ENCODE results near the gene ATP8A2.

Gene ATP8A2

DNA sequence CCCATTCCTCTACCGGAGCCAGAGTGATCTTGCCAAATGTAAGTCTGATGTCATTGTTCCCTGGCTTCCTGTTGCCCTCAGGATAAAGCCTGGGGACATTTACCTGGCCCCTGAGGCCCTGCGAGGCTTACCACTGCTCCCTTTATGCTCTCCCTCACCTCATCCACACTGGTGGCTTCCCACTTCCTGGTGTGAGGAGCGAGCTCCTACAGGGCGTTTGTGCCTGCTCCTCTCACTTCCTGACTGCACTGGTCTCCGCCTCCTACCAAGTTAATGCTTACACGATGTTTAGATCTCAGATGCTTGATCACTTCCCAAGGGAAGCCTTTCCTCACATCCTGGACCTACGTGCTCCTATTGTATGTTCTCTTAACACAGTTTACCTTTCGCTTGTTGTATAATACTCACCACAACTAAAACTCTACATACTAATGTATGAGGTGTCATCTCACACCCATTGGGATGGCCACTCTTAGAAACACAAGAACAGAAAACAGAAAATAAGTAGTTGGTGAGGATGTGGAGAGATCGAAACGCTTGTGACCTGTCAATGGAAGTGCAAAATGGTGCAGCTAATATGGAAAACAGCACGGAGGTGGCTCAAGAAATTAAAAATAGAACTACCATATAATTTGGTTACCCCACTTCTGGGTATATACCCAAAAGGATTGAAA lies 502.4 kb downstream of the ATP8A2 start:
- no peaks in the 10 kb centered on the region for H3K4me1 ChIP-seq (ENCODE audit: control insufficient read depth, insufficient read depth, low read length, unreplicated experiment)
- no peaks in the 10 kb centered on the region for H3K79me2 ChIP-seq (ENCODE audit: control insufficient read depth, insufficient read depth, low read length, unreplicated experiment)
- no peak overlapping the region for H3K27ac ChIP-seq (ENCODE audit: low read depth, low read length)
- H3K27me3 ChIP-seq (ENCODE audit: insufficient read depth, low read length) = no peaks in the 10 kb centered on the region
- H2AFZ ChIP-seq (ENCODE audit: low read length, unreplicated experiment) = no peak overlapping the region
- no peak overlapping the region for H3K4me3 ChIP-seq (ENCODE audit: low read depth, low read length)
- no peaks in the 10 kb centered on the region for H3K36me3 ChIP-seq (ENCODE audit: insufficient read depth, low read length)

DNA sequence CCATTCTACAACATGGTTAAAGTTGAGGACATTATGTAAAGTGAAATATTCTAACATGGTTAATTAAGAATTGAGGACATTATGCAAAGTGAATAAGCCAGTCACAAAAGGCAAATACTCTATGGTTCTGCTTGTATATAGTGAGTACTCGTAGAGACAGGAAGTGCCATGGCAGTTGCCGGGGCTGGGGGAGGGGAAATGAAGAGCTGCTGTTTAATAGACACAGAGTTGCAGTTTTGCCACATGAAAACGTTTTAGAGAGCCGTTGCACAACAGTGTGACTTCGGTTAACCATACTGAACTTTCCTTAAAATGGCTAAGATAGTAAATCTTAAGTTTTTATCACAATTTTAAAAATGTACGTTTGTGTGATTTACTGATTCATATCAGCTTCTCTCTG lies 503.1 kb downstream of the ATP8A2 start:
- H3K27ac ChIP-seq (ENCODE audit: low read depth, low read length) = no peak overlapping the region
- no peaks in the 10 kb centered on the region for H3K79me2 ChIP-seq (ENCODE audit: control insufficient read depth, insufficient read depth, low read length, unreplicated experiment)
- H2AFZ ChIP-seq (ENCODE audit: low read length, unreplicated experiment) = no peak overlapping the region
- H3K27me3 ChIP-seq (ENCODE audit: insufficient read depth, low read length) = no peaks in the 10 kb centered on the region
- H3K36me3 ChIP-seq (ENCODE audit: insufficient read depth, low read length) = no peaks in the 10 kb centered on the region
- H3K4me3 ChIP-seq (ENCODE audit: low read depth, low read length) = no peak overlapping the region
- H3K4me1 ChIP-seq (ENCODE audit: control insufficient read depth, insufficient read depth, low read length, unreplicated experiment) = no peaks in the 10 kb centered on the region

DNA sequence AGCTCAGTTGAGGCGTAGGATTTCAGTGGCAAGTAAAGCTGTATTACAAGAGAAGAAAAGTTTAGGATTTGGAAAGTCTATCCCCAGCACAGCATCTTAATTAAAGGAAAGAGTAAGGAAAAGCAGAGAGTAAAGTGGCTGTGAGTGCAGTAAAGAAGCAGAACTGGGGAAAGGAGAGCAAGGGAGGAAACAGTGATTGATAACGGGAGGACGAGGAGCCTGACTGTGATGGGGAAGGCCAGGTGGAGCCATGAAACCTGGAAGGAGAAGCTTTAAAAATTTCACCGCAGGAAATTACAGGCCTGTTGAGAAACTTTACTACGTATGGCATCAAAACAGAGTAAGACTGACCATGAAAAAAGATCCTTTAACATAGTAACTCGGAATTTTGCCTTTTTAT lies 504.5 kb downstream of the ATP8A2 start:
- Histone ChIP-seq H2AFZ (ENCODE audit: low read length, unreplicated experiment) (no peak overlapping the region), H3K36me3 (ENCODE audit: insufficient read depth, low read length) (no peaks in the 10 kb centered on the region), H3K4me3 (ENCODE audit: low read depth, low read length) (no peak overlapping the region), H3K79me2 (ENCODE audit: control insufficient read depth, insufficient read depth, low read length, unreplicated experiment) (no peaks in the 10 kb centered on the region), H3K27me3 (ENCODE audit: insufficient read depth, low read length) (no peaks in the 10 kb centered on the region), H3K4me1 (ENCODE audit: control insufficient read depth, insufficient read depth, low read length, unreplicated experiment) (no peaks in the 10 kb centered on the region), H3K27ac (ENCODE audit: low read depth, low read length) (no peak overlapping the region)

DNA sequence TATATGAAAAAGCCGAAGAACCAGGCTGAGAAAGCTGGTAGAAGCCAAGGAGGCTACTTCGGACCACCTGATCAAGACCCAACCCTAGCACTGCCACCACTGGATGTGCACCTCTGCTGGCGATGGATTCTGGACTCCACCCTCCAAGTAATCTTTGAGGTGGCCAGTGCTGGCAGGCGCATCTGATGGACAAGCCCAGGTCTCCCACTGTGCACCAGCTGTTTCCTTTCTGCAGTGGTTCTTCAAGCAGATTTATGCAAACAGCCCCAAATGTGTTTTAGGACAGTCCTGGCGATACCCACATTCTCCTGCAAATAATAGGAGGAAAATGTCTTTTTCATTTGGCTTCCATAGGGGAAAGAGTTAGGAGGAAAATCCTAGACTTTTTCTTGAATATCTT lies 507.7 kb downstream of the ATP8A2 start:
- no peak overlapping the region for H3K4me3 ChIP-seq (ENCODE audit: low read depth, low read length)
- no peak overlapping the region for H3K27ac ChIP-seq (ENCODE audit: low read depth, low read length)
- H2AFZ ChIP-seq (ENCODE audit: low read length, unreplicated experiment) = no peak overlapping the region
- no peaks in the 10 kb centered on the region for H3K27me3 ChIP-seq (ENCODE audit: insufficient read depth, low read length)
- H3K36me3 ChIP-seq (ENCODE audit: insufficient read depth, low read length) = no peaks in the 10 kb centered on the region
- no peaks in the 10 kb centered on the region for H3K79me2 ChIP-seq (ENCODE audit: control insufficient read depth, insufficient read depth, low read length, unreplicated experiment)
- no peaks in the 10 kb centered on the region for H3K4me1 ChIP-seq (ENCODE audit: control insufficient read depth, insufficient read depth, low read length, unreplicated experiment)

DNA sequence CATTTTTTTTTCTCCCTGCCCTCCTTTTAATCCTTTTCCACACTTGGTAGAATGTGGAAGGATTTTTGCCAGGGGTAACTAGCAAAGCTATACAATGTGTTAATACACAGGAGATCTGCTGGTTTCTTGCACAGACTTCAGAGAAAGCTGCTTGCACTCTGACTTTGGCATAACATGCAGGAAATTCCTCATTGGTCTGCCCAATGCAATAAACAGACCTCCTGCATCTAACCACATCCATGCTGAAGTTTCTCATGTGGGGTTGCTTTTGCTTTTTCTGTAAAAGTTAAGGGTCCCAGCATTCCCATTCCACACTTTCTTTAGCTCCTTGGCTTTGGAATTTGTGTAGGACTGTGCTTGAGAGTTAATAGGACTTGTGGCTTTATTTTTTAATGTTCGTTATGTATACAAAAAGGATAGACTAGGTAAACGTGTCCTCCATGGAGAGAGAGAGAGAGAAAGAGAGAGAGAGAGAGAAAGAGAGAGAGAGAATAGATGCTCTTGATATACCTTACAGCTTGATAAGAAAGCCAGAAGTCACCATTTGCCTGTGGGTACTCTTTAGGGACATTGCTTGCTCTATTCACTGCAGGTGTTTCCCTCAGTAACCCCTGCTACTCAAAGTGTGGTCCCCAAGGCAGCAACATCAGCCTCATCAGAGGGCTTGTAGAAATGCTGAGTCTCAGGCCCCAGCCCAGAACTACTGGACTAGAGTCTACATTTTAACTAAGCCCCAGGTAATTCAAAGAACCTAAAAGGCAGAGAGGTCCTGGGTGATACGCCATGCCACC lies 509.6 kb downstream of the ATP8A2 start:
- Histone ChIP-seq H2AFZ (ENCODE audit: low read length, unreplicated experiment) (no peak overlapping the region), H3K36me3 (ENCODE audit: insufficient read depth, low read length) (no peaks in the 10 kb centered on the region), H3K27ac (ENCODE audit: low read depth, low read length) (no peak overlapping the region), H3K79me2 (ENCODE audit: control insufficient read depth, insufficient read depth, low read length, unreplicated experiment) (no peaks in the 10 kb centered on the region), H3K27me3 (ENCODE audit: insufficient read depth, low read length) (no peaks in the 10 kb centered on the region), H3K4me1 (ENCODE audit: control insufficient read depth, insufficient read depth, low read length, unreplicated experiment) (peaks cover 2% of the 10 kb centered on the region), H3K4me3 (ENCODE audit: low read depth, low read length) (no peak overlapping the region)

DNA sequence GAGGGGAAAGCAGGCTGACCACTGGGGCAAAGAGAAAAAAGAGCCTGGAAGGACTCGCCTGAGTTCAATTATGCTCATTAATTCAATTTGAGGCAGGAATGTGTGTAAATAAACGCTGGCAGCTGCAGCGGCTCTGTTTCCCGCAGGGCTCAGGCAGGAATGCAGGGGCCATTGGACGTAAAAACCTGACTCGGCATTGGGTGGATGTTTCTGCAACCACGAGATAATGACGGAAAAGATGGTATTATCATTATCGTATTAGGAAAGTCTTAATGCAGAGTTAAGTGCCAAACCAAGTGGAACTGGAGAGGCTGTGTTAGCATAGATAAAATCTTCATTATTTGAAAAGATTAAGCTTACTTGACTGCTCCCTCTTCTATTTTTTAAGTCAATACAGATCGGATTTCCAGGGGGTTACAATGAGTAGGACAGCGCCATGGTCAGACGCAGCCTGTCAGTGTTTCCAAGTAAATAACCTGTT lies 510.2 kb downstream of the ATP8A2 start:
- no peaks in the 10 kb centered on the region for H3K36me3 ChIP-seq (ENCODE audit: insufficient read depth, low read length)
- H3K4me3 ChIP-seq (ENCODE audit: low read depth, low read length) = no peak overlapping the region
- no peaks in the 10 kb centered on the region for H3K27me3 ChIP-seq (ENCODE audit: insufficient read depth, low read length)
- H3K79me2 ChIP-seq (ENCODE audit: control insufficient read depth, insufficient read depth, low read length, unreplicated experiment) = no peaks in the 10 kb centered on the region
- no peak overlapping the region for H2AFZ ChIP-seq (ENCODE audit: low read length, unreplicated experiment)
- H3K27ac ChIP-seq (ENCODE audit: low read depth, low read length) = no peak overlapping the region
- H3K4me1 ChIP-seq (ENCODE audit: control insufficient read depth, insufficient read depth, low read length, unreplicated experiment) = peaks cover 7% of the 10 kb centered on the region

DNA sequence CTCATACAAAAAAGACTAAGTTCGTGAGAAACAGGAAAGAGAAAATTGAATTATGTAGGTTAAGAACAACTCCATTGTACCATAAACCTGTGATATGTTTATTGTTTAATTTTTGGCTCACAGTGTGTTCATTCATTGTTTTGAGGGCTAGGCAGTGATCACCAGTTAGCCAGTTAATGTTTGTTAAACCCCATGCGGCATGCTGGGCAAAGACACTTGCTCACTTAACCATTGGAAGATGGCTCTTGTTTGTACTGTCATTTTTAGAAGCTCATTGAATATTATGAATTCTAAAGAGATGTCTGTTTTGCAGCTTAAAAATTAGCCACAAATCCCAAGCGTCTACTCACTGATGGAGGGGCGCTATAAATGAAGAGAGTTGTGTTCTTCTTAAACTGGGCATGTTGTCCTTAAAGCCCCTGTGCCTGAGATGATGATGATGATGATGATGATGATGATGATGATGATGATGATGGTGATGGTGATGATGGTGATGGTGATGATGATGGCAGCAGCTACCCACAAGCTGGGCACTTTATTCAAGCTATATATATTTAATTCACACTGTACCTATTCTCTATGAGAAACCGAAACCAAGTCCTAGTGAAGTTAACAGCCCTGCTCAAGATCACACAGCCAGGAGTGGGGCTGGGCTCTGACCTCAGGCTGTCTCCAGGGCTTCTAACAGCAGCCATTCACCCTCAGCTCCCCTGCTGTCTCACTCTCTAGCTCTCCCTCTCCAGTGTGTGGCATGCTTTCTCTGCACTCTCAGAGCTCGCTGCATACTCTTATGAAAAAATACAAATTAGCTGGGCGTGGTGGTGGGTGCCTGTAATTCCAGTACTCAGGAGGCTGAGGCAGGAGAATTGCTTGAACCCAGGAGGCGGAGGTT lies 510.9 kb downstream of the ATP8A2 start:
- H3K27ac ChIP-seq (ENCODE audit: low read depth, low read length) = no peak overlapping the region
- H3K4me1 ChIP-seq (ENCODE audit: control insufficient read depth, insufficient read depth, low read length, unreplicated experiment) = peaks cover 9% of the 10 kb centered on the region
- H3K79me2 ChIP-seq (ENCODE audit: control insufficient read depth, insufficient read depth, low read length, unreplicated experiment) = no peaks in the 10 kb centered on the region
- H2AFZ ChIP-seq (ENCODE audit: low read length, unreplicated experiment) = no peak overlapping the region
- H3K4me3 ChIP-seq (ENCODE audit: low read depth, low read length) = no peak overlapping the region
- H3K27me3 ChIP-seq (ENCODE audit: insufficient read depth, low read length) = no peaks in the 10 kb centered on the region
- H3K36me3 ChIP-seq (ENCODE audit: insufficient read depth, low read length) = no peaks in the 10 kb centered on the region

DNA sequence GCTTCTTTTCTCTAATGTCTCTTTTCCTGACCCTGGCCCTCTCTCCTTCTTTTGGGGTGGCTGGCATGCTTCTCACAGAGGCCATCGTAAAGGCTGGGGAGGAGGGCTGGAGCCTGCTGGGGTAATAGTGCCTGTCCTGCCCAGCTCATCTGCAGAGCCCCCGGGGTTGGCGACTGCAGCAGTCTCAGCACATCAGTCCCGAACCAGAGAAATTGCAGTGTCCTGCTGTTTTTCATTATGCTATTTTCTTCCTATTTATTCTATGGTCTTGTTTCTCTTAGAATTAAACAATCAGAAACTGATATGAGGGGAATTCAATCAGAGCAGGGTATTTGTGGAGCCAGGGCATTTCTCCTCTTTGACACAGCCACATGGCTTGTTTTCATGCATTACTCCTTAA lies 513.6 kb downstream of the ATP8A2 start:
- Histone ChIP-seq H3K79me2 (ENCODE audit: control insufficient read depth, insufficient read depth, low read length, unreplicated experiment) (no peaks in the 10 kb centered on the region), H2AFZ (ENCODE audit: low read length, unreplicated experiment) (no peak overlapping the region), H3K27ac (ENCODE audit: low read depth, low read length) (no peak overlapping the region), H3K27me3 (ENCODE audit: insufficient read depth, low read length) (no peaks in the 10 kb centered on the region), H3K4me3 (ENCODE audit: low read depth, low read length) (no peak overlapping the region), H3K4me1 (ENCODE audit: control insufficient read depth, insufficient read depth, low read length, unreplicated experiment) (peaks cover 9% of the 10 kb centered on the region), H3K36me3 (ENCODE audit: insufficient read depth, low read length) (no peaks in the 10 kb centered on the region)

DNA sequence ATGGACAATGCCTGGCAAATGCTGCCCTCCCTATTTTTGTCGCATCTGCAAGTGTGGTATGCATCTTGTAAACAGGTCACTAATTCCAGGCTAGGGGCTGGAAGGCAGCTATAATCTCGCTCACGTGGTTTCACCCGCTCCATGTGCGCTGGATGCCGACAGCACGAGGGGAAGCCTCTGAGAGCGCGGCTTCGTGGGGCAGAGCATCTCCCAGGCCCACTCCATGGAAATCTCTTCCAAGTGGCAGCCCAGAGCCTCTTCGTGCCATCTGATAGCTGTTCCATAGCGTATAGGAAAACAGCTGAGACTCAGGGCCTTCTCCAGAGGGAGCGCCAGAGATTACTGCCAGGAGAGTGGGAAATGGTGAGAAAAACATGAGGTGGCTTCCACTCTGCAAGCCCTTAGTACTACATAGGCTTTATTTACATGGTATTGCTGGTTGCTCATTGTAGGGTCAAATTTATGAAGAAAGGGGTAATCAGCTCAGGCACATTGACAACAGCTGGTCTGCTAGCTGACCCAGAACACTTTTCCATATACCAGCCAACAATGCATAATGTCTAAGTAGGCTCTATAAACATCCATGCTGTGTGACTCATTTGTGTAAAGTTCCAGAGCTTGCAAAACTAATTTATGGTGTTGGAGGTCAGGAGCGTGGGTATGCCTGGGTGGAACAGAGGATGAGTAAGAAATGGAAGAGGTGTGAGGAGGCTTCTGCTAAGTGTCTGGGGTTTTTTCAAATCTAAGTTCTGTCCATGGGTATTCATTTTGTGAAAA lies 514.9 kb downstream of the ATP8A2 start:
- H2AFZ ChIP-seq (ENCODE audit: low read length, unreplicated experiment) = no peak overlapping the region
- no peaks in the 10 kb centered on the region for H3K27me3 ChIP-seq (ENCODE audit: insufficient read depth, low read length)
- H3K27ac ChIP-seq (ENCODE audit: low read depth, low read length) = no peak overlapping the region; the same call in 1 of the 2 replicates
- H3K36me3 ChIP-seq (ENCODE audit: insufficient read depth, low read length) = no peaks in the 10 kb centered on the region
- no peak overlapping the region for H3K4me3 ChIP-seq (ENCODE audit: low read depth, low read length)
- no peaks in the 10 kb centered on the region for H3K79me2 ChIP-seq (ENCODE audit: control insufficient read depth, insufficient read depth, low read length, unreplicated experiment)
- H3K4me1 ChIP-seq (ENCODE audit: control insufficient read depth, insufficient read depth, low read length, unreplicated experiment) = peaks cover 9% of the 10 kb centered on the region

All from ACC112 (cell line).